ENCODE data around the gene DGCR2.

DNA sequence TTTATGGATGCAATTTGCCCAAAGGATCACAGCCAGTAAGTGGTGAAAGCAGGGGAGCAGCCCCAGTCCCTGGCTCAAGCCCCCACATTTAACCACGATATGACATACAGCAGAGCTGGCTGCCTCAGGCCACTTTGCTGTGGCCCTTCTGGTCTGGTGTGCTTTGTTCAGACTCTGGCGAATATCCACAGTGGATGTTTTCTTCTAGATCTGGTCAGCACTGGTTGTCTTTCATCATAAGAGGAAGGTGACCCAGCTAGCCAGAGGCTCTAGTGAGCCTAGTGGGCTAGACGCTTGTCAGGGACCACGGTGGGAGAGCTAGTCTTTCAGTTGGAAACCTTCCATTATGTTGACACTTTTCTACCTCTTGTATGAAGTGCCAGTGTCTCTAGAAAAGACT lies 42.5 kb downstream of the DGCR2 start:
- no peak for TF ChIP-seq POLR2A (IDR thresholded peaks at IDR 0.05; ENCODE audit: low read length)
- TF ChIP-seq GATA1 (IDR thresholded peaks at IDR 0.05; ENCODE audit: low read depth, low read length) = no peak

Data from erythroblast (primary cell).